CMK (cell line): Measurements from ENCODE around the gene PTTG1IP.

ENCODE experiments used
- DNase-seq: peaks from one replicate; pipeline ENCODE4 v3.0.0-alpha.2; 2010; ENCODE audit warnings: low read depth

PTTG1IP gene

DNA sequence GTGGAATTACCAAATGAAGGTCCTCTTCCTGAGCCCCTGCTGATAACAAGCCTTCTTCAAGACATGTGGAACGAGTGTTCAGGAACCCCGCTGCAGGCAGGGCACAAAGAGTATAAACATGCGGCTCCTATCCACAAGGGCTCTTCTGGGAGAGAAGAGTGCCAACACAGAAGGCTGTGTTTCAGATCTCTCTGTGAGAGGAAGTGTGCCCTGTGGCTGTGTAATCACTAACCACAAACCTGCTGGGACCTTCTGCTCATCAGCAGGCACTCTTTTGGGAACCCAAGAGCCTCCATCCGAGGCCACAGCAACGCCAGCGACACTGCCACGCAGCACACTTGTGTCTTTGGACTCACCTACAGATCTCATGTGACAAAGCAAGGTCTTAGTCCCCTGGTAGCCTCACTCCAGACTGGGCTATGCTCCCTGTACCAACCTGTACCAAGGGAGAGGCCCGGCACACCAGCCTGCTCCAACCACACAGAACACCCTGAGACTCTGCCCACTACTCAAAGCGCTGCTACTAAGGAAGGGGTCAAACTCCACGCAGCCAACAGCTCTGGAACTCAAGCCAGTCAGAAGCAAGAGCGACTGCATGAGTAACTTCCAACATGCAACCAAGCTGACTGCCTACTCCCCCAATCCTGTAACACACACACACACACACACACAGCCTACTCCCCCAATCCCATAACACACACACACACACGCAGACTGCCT, 7.8 kb downstream of the PTTG1IP start:
- DNase-seq = peak; percentile 86

- no peak for DNase-seq
These were observed 10.4 kb downstream of the PTTG1IP start for GRCh38 chr21:44862869-44863685.

- DNase-seq = no peak
These were observed 14.7 kb downstream of the PTTG1IP start for GRCh38 chr21:44858791-44859190.

GRCh38 chr21:44858291-44858690, 15.2 kb downstream of the PTTG1IP start:
- DNase-seq = no peak

- no peak for DNase-seq
These were observed 16.2 kb downstream of the PTTG1IP start for GRCh38 chr21:44857127-44857892.

DNA sequence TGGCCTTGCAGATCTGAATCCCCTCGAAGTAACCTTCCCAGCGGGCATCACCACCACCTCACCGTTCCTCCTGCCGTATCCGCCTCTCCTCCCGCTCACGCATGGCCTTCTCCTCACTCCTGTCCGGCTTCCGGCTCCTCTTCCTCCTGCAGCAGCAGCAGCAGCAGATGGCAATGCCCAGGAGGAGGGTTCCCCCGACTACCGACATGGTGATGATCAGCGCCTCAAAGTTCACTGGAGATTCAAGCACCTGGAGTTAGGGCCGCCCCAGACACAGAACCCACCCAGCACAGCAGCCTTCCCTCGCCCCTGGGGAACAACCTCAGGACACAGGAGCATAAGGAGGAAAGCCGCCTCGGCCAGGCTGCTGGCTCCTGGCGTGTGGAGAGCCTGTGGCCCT, 17.4 kb downstream of the PTTG1IP start:
- DNase-seq = no peak

- DNase-seq = no peak
These were observed 17.9 kb downstream of the PTTG1IP start for GRCh38 chr21:44855572-44855971.

DNA sequence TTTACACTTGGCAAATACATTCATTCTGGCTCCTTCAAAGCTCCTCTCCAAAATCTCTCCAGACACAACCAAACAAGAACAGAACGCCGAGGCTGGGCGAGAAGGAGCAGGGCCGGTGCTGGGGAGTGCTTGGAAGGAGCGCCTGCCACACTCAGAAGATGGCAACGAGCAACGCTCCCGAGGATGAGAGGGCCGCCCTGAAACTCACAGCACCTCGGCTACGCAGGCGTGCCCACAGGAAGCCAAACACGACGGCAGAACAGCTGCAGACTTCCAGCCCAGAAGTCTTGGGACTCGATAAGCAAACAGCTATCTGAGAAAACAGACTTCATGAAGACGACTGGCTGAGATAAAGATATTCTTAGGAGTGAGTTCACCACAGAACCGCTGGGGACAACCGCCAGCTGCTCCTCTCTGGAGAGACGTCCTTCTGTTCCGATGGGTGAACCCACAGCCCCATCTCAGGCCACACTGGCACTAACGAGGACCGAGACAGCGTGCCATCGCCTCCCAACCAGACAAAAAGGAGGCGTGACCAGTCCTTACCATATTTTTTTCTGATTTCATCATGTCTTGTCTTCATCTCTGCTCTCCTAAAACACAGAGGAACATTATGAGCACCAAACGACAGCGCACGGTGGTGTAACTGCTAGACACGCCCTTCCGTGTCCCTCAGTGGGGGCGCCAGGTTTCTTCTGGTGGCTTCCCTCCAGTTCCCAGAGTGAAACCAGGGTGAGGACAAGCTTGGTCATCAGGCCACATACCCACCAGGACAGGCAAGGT, 18.6 kb downstream of the PTTG1IP start:
- peak; percentile 100 for DNase-seq

- peak; percentile 75 for DNase-seq
These were observed 19.2 kb downstream of the PTTG1IP start for GRCh38 chr21:44854391-44854663.

- DNase-seq = no peak
These were observed 19.7 kb downstream of the PTTG1IP start for GRCh38 chr21:44853601-44854390.

GRCh38 chr21:44850905-44851657, 22.4 kb downstream of the PTTG1IP start:
- DNase-seq = no peak

- DNase-seq = no peak
These were observed 23.2 kb downstream of the PTTG1IP start for GRCh38 chr21:44850208-44850800.

DNA sequence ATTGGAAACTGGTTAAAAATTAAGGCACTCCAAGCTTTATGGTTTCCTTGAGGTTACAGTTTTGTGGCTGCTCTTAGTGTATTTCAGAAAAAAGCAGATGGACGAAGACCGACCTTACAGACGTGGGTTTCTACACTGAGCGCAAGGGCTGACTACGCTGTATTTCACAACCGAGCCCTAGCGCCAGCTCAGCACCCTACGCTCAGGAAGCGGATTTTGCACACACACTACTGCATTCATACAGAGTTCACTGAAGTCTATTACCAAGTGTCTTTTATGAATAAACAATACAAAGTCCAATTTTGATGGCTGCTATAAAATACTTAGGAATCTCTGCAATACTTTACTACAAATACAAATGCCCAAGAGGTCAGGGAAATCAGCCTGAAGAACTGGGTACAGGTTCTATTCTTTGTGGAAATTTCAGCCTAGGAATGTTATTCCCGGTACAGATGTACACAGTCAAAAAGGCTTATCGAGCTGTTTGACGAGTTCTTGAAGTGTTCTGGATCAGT, 23.8 kb downstream of the PTTG1IP start:
- no peak for DNase-seq

DNA sequence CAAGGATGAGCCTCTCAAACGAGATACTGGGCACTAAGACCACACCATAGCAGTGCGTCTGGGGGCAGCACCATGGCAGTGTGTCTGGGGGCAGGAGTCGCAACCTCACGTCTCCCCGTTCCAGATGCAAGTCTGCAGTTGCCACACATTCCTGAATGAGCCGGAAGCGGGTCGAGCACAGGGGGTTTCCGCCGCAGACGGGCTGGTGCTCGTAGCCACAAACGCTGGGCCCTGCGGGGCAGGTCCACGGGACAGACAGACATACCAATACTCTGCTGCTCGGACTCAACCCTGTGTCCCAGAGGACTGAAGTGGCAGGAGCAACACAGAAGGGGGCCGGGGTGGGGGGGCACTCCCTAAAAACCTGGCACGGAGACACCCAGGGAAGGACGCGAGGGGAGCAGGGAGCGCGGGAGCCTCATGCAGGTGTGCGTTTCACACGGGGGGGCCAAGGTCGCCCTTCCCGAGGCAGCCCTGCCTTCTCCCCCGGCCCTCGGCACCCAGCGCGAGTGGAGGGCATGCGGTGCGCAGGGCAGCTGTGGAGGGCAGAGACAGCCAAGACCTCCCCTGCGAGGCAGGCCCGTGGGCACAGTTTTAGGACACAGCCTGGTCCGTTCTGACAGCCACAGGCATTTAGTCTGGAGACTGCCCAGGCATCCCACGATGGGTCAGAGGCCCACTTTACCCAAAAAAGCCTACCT, 24.5 kb downstream of the PTTG1IP start:
- no peak for DNase-seq

- no peak for DNase-seq
These were observed 26.0 kb downstream of the PTTG1IP start for GRCh38 chr21:44847261-44848056.

DNA sequence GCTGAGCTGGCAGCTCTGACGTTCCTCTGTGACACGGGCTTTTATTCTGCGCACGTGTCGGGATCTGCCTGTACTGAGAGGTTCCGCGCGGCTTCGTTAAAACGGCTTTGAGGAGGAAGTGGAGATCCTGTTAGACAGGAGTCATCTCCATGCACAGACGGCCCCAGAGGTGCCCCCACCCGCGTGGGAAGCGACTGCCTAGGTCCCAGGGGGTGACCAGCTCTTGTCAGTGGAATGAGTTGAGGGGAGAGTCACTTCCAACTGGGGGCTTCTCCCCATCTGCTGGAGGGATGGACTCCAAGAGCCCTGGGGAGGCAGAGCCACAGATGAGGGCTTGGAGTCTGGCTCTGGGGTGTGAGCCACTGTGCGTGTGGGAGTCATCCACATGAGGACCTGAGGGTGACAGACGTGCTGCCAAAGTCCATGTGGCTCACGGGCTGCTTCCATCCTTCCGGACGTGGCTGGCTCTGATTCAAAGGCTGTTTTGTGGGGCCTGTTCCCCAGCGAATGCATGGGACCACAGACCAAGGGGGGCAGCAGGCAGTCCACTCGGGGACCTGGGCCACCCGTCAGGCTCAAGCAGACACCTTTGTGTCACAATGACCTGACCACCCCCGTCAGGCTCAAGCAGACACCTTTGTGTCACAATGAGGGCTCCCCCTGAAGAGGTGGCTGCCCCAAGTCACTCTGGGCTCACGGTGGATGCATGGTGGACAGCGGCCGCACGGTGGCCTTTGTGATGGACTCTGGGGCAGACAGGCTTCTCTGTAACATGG, 26.8 kb downstream of the PTTG1IP start:
- peak; percentile 54 for DNase-seq

DNA sequence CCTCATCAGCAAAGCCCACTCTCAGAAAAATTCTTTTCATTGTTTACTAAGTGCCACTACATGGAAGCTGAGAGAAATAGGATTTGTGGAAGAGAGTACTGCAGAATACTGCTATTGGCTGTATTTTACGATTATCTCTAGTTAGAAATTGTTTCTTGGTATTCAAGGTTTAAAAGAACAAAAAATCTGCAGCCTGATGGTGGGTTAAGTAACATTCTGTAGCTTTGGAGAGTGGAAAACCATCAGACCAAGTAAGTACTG, 27.3 kb downstream of the PTTG1IP start:
- DNase-seq = no peak
